H1 (cell line): ENCODE measurements around the gene LIN28B. TPM values are rescaled to one million over a fixed set of nuclear protein-coding genes. Genes with fewer than 3 reads are reported as not detected.

Experiments used
- CTCF ChIA-PET: fragments of 300-600 bp; sonication (Branson Sonifier 250); formaldehyde crosslinking; loops from one replicate; lab custom pipeline; 2021; ENCODE audit not compliant: partially characterized antibody; lab: Charles Lee
- POLR2A ChIA-PET: fragments of 300-600 bp; sonication (Branson Sonifier 250); formaldehyde crosslinking; loops from one replicate; lab custom pipeline; 2021; ENCODE audit warnings: inconsistent platforms; ENCODE audit not compliant: partially characterized antibody; lab: Charles Lee
- DNase-seq, 2 experiments: peaks; one replicate each; pipeline versions ENCODE4 v3.0.0 to v3.0.0-alpha.2; 2010 to 2022; ENCODE audit warnings: low spot score in 2 of 2, low read depth in 1 of 2, mixed read lengths in 1 of 2
- FAIRE-seq: peaks from 2 replicates; lab custom pipeline; 2011; peaks lifted over from hg19 to GRCh38; lab: Jason Lieb, UNC
- H2AFZ ChIP-seq: 2 replicates; pipeline ENCODE4 v1.8.1; 2012; ENCODE audit warnings: low read length, inconsistent platforms
- H2AK5ac ChIP-seq: 2 replicates; pipeline ENCODE4 v1.6.1; 2013; ENCODE audit warnings: low read depth, low read length
- H2BK120ac ChIP-seq: replicated peaks from 2 replicates; pipeline ENCODE3; 2013; ENCODE audit warnings: low read depth, low read length, inconsistent platforms
- H2BK12ac ChIP-seq: 2 replicates; pipeline ENCODE4 v1.6.1; 2013; ENCODE audit warnings: low read depth, low read length
- H2BK15ac ChIP-seq: 2 replicates; pipeline ENCODE4 v1.6.1; 2013; ENCODE audit warnings: low read length
- H2BK20ac ChIP-seq: 2 replicates; pipeline ENCODE4 v1.6.1; 2013; ENCODE audit warnings: low read length
- H2BK5ac ChIP-seq: 2 replicates; pipeline ENCODE4 v1.6.1; 2013; ENCODE audit warnings: low read depth, low read length
- H3K14ac ChIP-seq: 2 replicates; pipeline ENCODE4 v1.6.1; 2013; ENCODE audit warnings: inconsistent platforms; ENCODE audit not compliant: insufficient read length
- H3K18ac ChIP-seq: 2 replicates; pipeline ENCODE4 v1.6.1; 2013; ENCODE audit warnings: low read length; ENCODE audit errors: extremely low read depth
- H3K23ac ChIP-seq: 2 replicates; pipeline ENCODE4 v1.6.1; 2013; ENCODE audit warnings: inconsistent platforms; ENCODE audit not compliant: insufficient read length
- H3K23me2 ChIP-seq: 2 replicates; pipeline ENCODE4 v1.6.1; 2013; ENCODE audit warnings: low read depth, low read length
- H3K27ac ChIP-seq: 2 replicates; pipeline ENCODE4 v1.6.1; 2011; ENCODE audit warnings: low read depth, low read length, inconsistent platforms
- H3K27me3 ChIP-seq, 4 experiments: replicated peaks in 1 of 4; 1 replicate in 1 of 4; 2 replicates in 3 of 4; pipeline versions ENCODE4 v1.6.1 to v1.8.1; 2011 to 2013; ENCODE audit warnings: low read length in 3 of 4, mild to moderate bottlenecking in 3 of 4, inconsistent platforms in 2 of 4, mixed read lengths in 2 of 4, moderate library complexity in 1 of 4; ENCODE audit not compliant: control insufficient read depth in 3 of 4, insufficient read depth in 3 of 4; ENCODE audit errors: extremely low read depth in 1 of 4
- H3K36me3 ChIP-seq, 4 experiments: 2 replicates each; pipeline versions ENCODE4 v1.6.1 to v1.8.1; 2011 to 2013; ENCODE audit warnings: mild to moderate bottlenecking in 4 of 4, low read length in 3 of 4, moderate library complexity in 2 of 4, control low read depth in 1 of 4, inconsistent platforms in 1 of 4; ENCODE audit not compliant: insufficient read depth in 4 of 4, control insufficient read depth in 2 of 4
- H3K4ac ChIP-seq: replicated peaks from 2 replicates; pipeline ENCODE3; 2013; ENCODE audit warnings: low read length, low read depth, mixed read lengths, inconsistent platforms; ENCODE audit not compliant: insufficient read length
- H3K4me1 ChIP-seq, 4 experiments: replicated peaks in 1 of 4; 1 replicate in 1 of 4; 2 replicates in 3 of 4; pipeline versions ENCODE4 v1.6.1 to v1.8.1; 2011 to 2013; ENCODE audit warnings: low read length in 3 of 4, inconsistent platforms in 2 of 4, mixed read lengths in 1 of 4; ENCODE audit not compliant: insufficient read depth in 4 of 4, control insufficient read depth in 3 of 4
- H3K4me2 ChIP-seq, 2 experiments: 2 replicates each; pipeline versions ENCODE4 v1.6.1 to v1.8.1; 2011 to 2013; ENCODE audit warnings: low read depth in 2 of 2, low read length in 2 of 2, control low read depth in 1 of 2, inconsistent platforms in 1 of 2, mild to moderate bottlenecking in 1 of 2; ENCODE audit not compliant: insufficient read depth in 1 of 2
- H3K4me3 ChIP-seq, 4 experiments: fragments of 200-600, 300-600 bp in 1 of 4; sonication (generic), shearing (Covaris generic), sonication (Bioruptor Twin) in 1 of 4; 2 replicates each; pipeline versions ENCODE4 v1.5.1 to v1.8.1; 2011 to 2016; ENCODE audit warnings: low read length in 4 of 4, low read depth in 3 of 4, control low read depth in 2 of 4, inconsistent platforms in 2 of 4, mild to moderate bottlenecking in 2 of 4, mixed read lengths in 1 of 4, moderate library complexity in 1 of 4; ENCODE audit not compliant: insufficient read depth in 2 of 4; ENCODE audit errors: extremely low read depth in 1 of 4
- H3K56ac ChIP-seq: replicated peaks from 2 replicates; pipeline ENCODE3; 2013; ENCODE audit warnings: low read depth, mild to moderate bottlenecking, mixed read lengths, low read length, inconsistent platforms; ENCODE audit not compliant: insufficient read length
- H3K79me1 ChIP-seq: 2 replicates; pipeline ENCODE4 v1.6.1; 2013; ENCODE audit warnings: low read depth, low read length, control low read depth
- H3K79me2 ChIP-seq, 2 experiments: 2 replicates each; pipeline versions ENCODE4 v1.6.1 to v1.8.1; 2012 to 2013; ENCODE audit warnings: low read length in 2 of 2, mild to moderate bottlenecking in 2 of 2, inconsistent platforms in 1 of 2; ENCODE audit not compliant: insufficient read depth in 2 of 2, control insufficient read depth in 1 of 2
- H3K9ac ChIP-seq, 4 experiments: replicated peaks in 1 of 4; 1 replicate in 1 of 4; 2 replicates in 3 of 4; pipeline versions ENCODE4 v1.6.1 to v1.8.1; 2011 to 2013; ENCODE audit warnings: low read depth in 3 of 4, low read length in 3 of 4, control low read depth in 2 of 4, mild to moderate bottlenecking in 2 of 4, moderate library complexity in 2 of 4, inconsistent platforms in 1 of 4; ENCODE audit errors: extremely low read depth in 1 of 4
- H3K9me3 ChIP-seq, 2 experiments: 2 replicates each; pipeline versions ENCODE4 v1.6.1 to v1.8.1; 2012 to 2013; ENCODE audit warnings: mild to moderate bottlenecking in 2 of 2, moderate library complexity in 2 of 2, control low read depth in 1 of 2, inconsistent platforms in 1 of 2, low read depth in 1 of 2, low read length in 1 of 2, mixed read lengths in 1 of 2; ENCODE audit not compliant: insufficient read depth in 2 of 2
- H4K20me1 ChIP-seq, 2 experiments: replicated peaks in 1 of 2; 2 replicates each; pipeline versions ENCODE3 to v1.8.1; 2011 to 2013; ENCODE audit warnings: inconsistent platforms in 2 of 2, low read length in 2 of 2, mild to moderate bottlenecking in 1 of 2; ENCODE audit not compliant: insufficient read depth in 2 of 2, control insufficient read depth in 1 of 2
- H4K5ac ChIP-seq: 2 replicates; pipeline ENCODE4 v1.6.1; 2013; ENCODE audit warnings: low read length, low read depth, mixed read lengths, inconsistent platforms; ENCODE audit not compliant: insufficient read length
- H4K8ac ChIP-seq: 2 replicates; pipeline ENCODE4 v1.8.0; 2013; ENCODE audit warnings: mild to moderate bottlenecking, moderate library complexity, low read length, inconsistent platforms; ENCODE audit not compliant: insufficient read depth; ENCODE audit errors: extremely low read depth
- H4K91ac ChIP-seq: replicated peaks from 2 replicates; pipeline ENCODE3; 2013; ENCODE audit warnings: low read length, mixed read lengths, inconsistent platforms; ENCODE audit not compliant: insufficient read length
- CEBPB ChIP-seq: IDR thresholded peaks from 2 replicates; pipeline ENCODE4 v1.6.1; 2012; ENCODE audit warnings: low read depth, low read length
- MAFK ChIP-seq: IDR thresholded peaks from 2 replicates; pipeline ENCODE4 v1.6.1; 2012; ENCODE audit warnings: low read depth, mild to moderate bottlenecking, improper control_type of control experiment, low read length
- USF2 ChIP-seq: IDR thresholded peaks from 2 replicates; pipeline ENCODE4 v1.6.1; 2011; ENCODE audit warnings: low read length, improper control_type of control experiment
- WGBS, 2 experiments: shearing (Covaris generic) in 1 of 2; methylation state at CpG; one replicate each; pipeline versions ENCODE4 v1.1.6 to v1.1.7; 2013 to 2015; ENCODE audit warnings: low lambda C conversion rate in 2 of 2, mixed read lengths in 2 of 2, inconsistent platforms in 1 of 2, low coverage in 1 of 2, missing lambda C conversion rate in 1 of 2; ENCODE audit not compliant: insufficient replicate concordance in 2 of 2, insufficient coverage in 1 of 2, insufficient read length in 1 of 2; ENCODE audit errors: extremely low coverage in 1 of 2, missing lambda C conversion rate in 1 of 2; 5-methylcytosine and 5-hydroxymethylcytosine counted together
- polyA plus RNA-seq, 7 experiments: library from polyadenylated mRNA; depleted of rRNA in 3 of 7; stranded (reverse) in 5 of 7; unstranded in 2 of 7; fragments of >200 nt in 5 of 7; fragments of 200-250 nt in 2 of 7; gene quantifications; 1 replicate in 5 of 7; 2 replicates in 1 of 7; 4 replicates in 1 of 7; pipeline versions ENCODE4 v1.2.1 to v1.2.3, GENCODE V29; 2011 to 2013; ENCODE audit warnings: missing spikeins in 2 of 7, mixed read lengths in 2 of 7
- total RNA-seq: library from RNA; stranded (reverse); fragmentation: NEBNext Ultra II Directional; extraction: Animal tissue kit (Norgen Biotek cat#: 25700); gene quantifications from 2 replicates; pipeline ENCODE4 v1.2.1, GENCODE V29; 2021

The LIN28B gene
- total and polyA plus RNA-seq, 2 of the 8 experiments (the other 6 are each of a cell fraction or from before 2014, with no cell fraction given): 27.4 to 94.7 TPM

- Histone ChIP-seq H4K5ac (no peak overlapping the region), H3K36me3 (peaks cover 0 to 11% (median 0%) of the 10 kb centered on the region in 4 experiments; a peak in 1 of 8 replicates), H2AFZ (no peak overlapping the region), H3K23me2 (no peaks in the 10 kb centered on the region), H3K4me3 (no peak overlapping the region)
- no peak for FAIRE-seq
- TF ChIP-seq CEBPB: no peak
- no peak for TF ChIP-seq MAFK
- no peak for TF ChIP-seq USF2
- TF ChIP-seq, all 59 proteins: peak for 0
- Histone ChIP-seq H3K27ac (no peak overlapping the region), H3K14ac (no peak overlapping the region), H2BK5ac (no peak overlapping the region), H3K4me2 (no peak overlapping the region), H3K9me3 (no peaks in the 10 kb centered on the region), H2BK15ac (no peak overlapping the region), H3K56ac (no peak overlapping the region), H3K23ac (no peak overlapping the region), H3K4ac (no peak overlapping the region), H2BK120ac (no peak overlapping the region), H3K79me2 (peaks cover 0 to 70% of the 10 kb centered on the region in 2 experiments; a peak in 3 of 4 replicates), H4K91ac (no peak overlapping the region), H3K27me3 (no peaks in the 10 kb centered on the region), H3K79me1 (no peaks in the 10 kb centered on the region), H4K8ac (no peak overlapping the region), H3K4me1 (peaks cover 0 to 16% (median 4%) of the 10 kb centered on the region in 4 experiments; a peak in 2 of 7 replicates), H4K20me1 (peaks cover 0 to 2% of the 10 kb centered on the region in 2 experiments), H2AK5ac (no peak overlapping the region), H2BK12ac (no peak overlapping the region), H2BK20ac (no peak overlapping the region), H3K18ac (no peak overlapping the region), H3K9ac (no peak overlapping the region)
- ChIA-PET POLR2A (no interaction called here), CTCF (no interaction called here)
- DNase-seq: no peak
- 88% methylated on average over 1 of the region's 1 CpG; no CpG with 5 or more reads in 1 of the 2 experiments for WGBS, 2 experiments
These were observed 65.5 kb downstream of the LIN28B start for GRCh38 chr6:105022416-105022815.
